Right renal cortex interstitium (tissue), 3 donors: ENCODE results near the gene POLR2J2. TPM values are rescaled to one million over a fixed set of nuclear protein-coding genes. Genes with fewer than 3 reads are reported as not detected.
"Not testable (repeated sequence)": the region's sequence is repeated elsewhere in the genome, so short reads cannot be mapped to it uniquely, and the experiment has no call there.

Source experiments
- DNase-seq, 3 donors: peaks; one replicate each; pipeline ENCODE4 v3.0.0-alpha.2; 2013; ENCODE audit warnings: low read depth in 3 of 3, low spot score in 2 of 3
- polyA plus RNA-seq, 3 donors: library from polyadenylated mRNA; unstranded; fragments of 120-200 nt; gene quantifications; one replicate each; pipeline ENCODE4 v1.2.1, GENCODE V29; 2013; ENCODE audit not compliant: insufficient read length in 3 of 3

Gene POLR2J2
- 1 to 10 TPM in 2 of 3 donors, under 1 TPM in 1; 0.97 to 2.7 (median 1.1) TPM for polyA plus RNA-seq

DNA sequence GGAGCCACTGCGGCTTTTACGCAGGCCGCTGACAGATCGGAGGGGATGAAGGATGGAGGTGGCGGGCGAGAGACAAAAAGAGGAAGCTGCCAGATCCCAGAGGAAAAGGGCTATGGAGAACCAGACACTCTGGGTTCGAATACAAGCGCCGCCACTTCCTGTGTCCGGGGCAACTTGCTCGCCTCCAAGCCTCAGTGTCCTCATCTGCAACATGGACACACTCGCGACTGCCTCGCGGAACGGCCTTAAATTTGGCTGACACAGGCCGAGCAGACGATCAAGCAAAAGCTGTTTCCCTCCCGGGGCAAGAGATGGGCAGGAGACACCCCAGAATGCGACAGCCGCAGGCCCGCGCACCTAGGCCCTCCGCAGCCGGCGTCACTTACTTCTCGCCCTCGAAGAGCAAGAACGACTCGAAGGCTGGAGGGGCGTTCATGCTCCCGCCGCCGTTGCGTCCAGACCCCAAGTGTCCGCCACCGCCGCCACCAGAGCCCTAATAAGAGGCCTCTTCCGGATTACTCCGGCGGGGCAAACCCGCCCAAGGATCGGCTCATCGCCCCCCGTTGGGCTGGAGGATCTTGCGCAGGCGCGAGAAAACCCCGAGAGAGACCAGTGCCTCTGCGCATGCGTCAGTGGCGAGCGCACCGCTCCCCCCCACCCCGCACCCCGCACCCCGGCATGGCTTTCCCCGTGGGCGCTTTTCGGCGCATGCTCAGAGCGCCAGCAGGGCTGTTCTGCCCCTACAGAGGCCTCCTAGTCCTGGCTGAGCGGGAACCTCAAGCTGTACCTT is at the start of gene POLR2J2:
POLR2J2 (minus strand) TSS at position 498 of the 790 bp plus-strand sequence; CDS start at position 436, 62 bp downstream.
- peak in 2 of 3 donors; percentile 19 to 33 for DNase-seq

DNA sequence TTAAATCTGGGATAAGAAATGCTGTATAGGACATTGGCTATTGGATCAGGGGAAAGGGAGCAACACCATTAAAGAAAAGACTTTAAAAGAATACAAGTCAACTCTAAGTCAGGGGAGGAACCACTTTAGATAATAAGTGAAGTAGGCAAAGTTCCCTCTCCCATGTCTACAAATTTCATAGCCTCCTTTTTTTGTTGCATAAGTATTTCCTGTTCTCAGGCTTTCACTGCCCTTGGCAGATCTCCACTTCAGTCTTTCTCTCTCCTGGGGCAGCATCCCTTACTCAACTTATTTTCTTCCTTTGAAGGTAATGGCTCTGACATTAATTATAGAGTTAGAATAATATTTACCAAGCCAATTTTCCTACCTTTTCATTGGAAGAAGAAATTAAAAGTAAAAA is 47.0 kb upstream of the POLR2J2 start:
- DNase-seq, result not testable (repeated sequence)

DNA sequence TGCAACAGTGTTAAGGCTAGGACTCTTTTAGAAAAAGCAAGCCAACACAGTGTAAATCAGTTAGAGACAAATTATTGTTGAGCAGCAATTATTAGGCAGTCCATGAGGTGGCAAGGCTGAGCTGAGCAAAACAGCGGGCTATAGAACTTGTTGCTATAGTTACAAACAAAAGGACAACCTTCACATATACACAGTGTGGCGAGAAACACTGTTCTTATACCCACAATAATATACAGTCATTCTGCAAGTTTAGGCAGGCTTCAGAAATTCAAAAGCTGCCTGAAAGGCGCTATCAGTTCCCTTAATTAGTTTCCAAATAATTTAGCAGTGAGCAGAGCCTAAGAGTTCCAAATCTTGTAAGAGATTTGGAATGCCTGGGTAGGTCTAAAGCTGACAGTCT is 44.3 kb upstream of the POLR2J2 start:
- DNase-seq, result not testable (repeated sequence)

DNA sequence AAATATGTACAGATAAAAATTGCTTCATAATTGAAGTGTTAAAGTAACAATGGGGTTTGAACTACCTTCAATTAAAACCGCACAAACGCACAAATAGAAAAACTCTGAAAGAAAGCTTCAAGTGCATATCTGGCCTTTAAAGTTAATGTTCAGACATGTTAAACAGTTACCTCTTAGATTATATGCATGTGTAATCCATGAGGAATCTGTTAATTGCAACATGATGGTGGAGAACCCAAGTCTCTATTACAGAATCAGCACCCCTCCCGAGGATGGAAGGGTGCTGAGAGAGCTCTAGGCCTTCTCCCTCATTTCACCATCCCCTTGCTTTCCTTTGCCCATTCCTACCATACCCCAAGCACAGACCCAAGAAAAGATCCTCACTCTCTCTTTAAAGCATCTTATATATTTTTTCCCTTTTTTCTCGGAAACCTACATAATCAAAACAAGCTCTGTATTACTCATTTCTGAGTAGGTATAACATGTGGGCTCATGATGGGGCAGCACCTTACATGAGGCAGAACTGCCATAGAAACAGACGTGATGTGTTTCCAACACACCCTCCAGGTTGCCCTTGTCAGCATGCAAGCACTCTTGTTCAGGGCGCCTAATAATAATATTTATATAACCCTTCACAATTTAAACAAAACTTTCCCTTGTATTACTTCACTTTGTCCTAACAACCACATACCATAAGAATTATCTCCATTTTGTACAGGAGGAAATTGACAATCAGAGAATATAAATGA is 43.5 kb upstream of the POLR2J2 start:
- DNase-seq, result not testable (repeated sequence)

DNA sequence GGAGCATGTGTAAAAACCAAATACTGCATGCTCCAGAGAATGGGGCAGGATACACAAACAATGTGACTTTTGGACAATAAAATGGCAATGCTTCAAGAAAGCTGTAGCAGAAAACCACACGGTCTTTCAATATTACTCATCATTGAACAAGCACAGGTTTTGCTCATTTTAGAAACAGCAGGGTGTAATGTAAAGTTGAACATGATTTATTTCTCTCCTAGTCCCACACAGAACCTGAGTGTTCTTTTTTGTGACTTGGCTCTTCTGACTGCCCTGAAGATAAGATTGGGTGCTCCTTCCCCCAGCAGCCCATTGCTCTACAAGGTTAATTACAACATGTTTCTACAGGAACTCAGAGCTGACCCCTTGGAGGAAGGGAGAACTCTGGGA is 42.2 kb upstream of the POLR2J2 start:
- DNase-seq, result not testable (repeated sequence)

DNA sequence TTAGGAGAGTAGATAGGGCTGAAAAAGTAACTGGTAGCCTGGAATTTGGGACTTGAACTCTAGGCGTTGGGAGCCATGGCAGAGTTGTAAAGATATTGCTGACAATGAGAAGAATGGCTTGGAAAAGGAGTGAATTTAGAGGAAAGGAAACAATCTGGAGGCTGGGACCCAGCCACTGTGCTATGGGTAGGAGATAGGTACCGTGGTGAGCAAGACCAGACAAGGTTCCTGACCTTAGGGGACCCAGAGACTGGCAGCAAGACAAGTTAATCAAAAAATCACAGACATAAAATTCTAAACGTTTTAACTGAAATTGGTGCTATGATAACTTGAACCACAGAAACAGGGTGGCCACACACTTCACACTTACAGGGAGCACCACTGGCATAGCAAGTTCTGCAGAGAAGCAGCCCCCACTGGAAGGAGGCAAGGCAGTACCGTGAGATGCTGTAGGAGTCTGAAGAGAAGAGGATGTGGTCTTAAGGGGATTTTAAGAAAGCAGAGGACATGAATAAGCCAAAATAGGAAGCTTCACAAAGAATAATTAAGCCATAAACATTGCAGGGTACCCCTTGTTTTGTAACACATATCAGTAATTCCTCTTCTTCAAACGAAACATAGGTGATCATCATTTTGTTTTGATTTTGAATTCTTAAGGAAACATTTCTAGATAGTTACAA is 41.7 kb upstream of the POLR2J2 start:
- not testable (repeated sequence) for DNase-seq

DNA sequence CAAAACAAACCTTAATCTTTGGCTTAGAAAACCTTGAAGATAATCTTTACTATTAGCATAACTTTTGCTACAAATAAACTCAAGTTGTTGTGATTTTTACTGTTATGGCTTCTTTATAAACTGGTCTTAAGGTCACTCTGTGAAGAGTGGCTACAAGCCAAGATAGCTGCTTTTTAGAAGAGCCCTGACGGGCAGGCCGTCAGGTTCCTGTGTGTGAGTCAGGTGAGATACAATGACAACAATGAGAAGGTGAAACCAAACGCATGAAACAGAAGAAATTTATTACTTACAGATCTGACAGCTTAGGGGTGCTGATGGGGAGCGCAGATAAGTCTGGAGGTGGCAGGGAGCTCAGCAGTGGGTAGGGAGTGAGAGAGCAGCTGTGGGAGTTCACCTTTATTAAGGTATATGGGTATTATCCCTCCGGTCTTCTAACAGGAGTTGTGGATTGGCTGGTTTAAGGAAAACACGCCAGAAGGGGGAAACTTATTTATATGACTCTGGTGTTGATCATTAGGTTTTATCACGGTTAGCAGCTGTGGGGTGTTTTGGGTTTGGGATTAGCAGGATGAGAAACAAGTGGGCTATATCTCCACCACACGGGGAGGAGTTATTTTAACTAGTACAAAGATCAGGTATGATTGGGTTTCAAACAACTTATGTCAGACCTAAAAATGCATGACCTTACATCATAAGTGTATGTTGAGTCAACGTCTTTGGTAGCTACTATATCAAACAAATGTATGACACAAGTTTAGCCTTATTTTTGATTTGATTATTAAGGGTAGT is 27.7 kb upstream of the POLR2J2 start:
- DNase-seq, result not testable (repeated sequence)

DNA sequence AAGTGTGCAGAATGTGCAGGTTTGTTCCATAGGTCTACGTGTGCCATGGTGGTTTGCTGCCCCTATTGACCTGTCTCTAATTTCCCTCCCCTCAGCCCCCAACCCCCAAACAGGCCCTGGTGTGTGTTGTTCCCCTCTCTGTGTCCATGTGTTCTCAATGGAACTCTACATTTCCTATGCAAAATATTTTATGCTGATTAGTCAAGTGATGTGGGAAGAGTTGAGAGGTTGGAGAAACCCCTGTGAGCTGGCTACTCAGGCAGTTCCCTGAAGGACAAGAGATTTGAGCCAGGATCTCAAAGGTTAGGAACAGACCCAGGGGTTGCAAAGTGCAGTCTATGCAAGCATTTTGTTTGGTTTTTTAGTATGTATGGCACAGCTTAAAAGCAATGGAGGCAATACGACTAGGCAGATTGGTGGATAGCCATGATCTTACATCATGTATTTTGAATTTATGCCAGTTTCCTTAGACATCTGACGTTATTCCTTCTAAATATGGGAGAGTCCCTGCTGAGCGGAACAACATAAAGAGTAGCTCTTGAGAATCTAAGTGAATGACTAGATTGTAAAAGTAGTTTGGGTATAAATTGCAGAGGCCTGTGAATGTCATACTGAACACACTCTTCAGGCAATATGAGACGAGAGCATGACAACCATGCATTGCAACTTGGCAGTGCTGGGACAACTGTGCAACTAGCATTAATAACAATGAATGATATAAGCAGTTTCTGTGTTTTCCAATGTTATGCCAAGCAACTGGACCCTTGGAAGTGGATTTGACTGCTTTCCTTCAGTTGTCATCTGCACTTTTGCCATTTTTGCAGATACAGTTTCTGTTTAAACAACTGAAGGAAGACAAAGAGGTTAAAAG is 26.4 kb upstream of the POLR2J2 start:
- not testable (repeated sequence) for DNase-seq

DNA sequence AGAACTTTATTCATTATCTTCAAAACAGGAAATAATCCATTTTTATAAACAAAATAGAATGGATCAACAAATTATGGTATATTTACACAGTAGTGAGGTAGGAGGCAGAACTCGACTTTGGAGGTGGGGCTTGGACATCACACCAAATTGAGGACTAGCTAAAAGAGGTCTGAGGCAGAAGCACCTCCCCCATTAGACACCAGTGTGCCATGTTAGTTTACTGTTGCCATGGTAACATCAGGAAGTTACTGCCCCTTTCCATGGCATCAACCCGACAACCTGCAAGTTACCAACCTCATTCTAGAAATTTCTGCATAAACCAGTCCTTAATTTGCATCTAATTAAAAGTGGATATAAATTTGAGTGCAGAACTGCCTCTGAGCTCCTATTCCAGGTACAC is 24.5 kb upstream of the POLR2J2 start:
- DNase-seq, result not testable (repeated sequence)

DNA sequence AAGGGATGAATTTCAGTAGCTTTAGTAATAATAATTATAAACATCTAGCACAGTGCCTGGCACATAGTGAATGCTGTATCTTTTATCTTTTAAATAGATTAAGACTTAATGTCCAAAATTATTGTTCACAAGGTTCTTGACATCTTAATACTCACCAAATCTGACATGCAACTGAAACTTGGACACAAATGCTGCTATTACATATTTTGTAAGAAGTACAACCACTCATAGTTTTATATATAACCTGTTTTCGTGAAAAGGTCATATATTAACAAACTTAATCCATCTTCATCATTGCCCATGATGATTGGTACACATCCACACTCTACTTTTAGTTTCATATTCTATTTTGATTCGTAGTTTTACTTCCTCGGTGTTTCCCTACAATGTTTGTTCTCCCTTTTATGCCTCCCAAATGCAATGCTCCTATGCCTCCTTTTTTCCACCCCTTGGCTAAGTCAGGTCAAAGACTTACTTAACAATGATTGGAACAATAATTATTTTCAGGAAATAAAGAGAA is 23.6 kb upstream of the POLR2J2 start:
- DNase-seq, result not testable (repeated sequence)

DNA sequence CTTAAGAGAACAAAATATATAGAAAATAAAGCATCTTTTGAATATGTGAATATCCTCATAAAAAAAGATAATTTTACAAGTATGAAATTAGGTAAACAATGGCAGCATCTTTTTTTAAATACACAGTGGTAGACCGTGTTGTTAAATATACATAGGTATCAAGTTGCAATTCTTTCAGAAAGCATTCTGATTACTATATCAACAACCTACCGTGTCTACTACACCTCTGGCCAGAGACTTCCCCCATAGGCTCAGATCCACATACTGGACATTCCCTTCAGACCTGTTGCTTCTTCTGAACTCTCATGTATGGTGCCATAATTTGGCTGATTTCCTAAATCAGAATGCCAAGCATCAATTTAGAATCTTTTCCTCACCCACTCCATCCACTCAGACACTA is 22.5 kb upstream of the POLR2J2 start:
- not testable (repeated sequence) for DNase-seq

DNA sequence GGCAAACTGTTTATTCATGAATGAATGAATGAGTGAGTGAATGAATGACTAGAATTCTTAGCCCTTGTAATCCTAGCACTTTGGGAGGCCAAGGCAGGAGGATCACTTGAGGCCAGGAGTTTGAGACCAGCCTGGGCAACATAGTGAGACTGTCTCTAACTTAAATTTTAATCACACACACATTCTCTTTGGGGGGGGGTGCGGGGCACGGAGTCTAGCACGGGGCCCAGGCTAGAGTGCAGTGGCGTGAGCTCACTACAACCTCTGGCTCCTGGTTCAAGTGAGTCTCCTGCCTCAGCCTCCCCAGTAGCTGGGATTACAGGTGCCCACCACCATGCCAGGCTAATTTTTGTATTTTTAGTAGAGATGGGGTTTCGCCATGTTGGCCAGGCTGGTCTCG is 19.1 kb upstream of the POLR2J2 start:
- DNase-seq, result not testable (repeated sequence)

DNA sequence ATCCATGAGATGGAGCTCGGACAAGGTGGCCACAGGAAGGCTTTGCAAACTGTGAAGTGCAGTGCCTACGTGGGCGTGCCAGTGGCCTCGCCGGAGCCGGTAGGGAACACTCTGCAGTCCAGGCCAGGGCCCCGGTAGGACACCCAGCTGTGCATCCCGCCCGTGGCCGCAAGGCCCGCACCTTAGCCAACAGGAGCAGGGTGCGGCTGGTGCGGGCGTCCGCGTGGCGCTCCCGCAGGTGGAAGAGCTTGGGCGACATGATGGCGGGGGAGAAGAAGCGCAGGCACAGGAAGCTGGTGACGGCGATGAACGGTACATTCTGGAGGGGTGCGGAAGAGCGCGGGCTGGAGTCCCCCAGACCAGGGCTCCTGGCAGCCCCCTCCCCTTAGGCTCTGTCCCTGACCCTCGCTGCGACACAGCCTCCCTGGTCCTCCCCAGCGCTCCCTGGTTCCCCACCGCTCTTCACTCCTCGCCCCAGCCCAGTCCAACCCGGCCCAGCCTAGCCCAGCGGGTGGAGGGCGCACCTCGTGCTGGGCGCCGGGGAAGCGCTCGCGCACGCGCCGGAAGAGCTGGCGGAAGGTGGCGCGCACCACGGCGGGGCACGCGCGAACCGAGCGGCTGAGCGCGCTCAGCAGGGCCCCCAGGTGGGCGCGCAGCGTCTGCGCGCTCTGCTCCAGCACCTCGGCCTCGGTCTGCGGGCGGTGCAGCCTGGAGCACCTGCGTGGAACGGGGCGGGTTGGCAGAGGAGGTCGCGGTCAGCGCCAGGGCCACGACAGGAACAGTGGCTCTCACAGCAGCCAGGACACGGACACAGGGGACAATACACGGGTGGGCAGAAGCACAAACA is 18.2 kb upstream of the POLR2J2 start:
- DNase-seq, result not testable (repeated sequence)

DNA sequence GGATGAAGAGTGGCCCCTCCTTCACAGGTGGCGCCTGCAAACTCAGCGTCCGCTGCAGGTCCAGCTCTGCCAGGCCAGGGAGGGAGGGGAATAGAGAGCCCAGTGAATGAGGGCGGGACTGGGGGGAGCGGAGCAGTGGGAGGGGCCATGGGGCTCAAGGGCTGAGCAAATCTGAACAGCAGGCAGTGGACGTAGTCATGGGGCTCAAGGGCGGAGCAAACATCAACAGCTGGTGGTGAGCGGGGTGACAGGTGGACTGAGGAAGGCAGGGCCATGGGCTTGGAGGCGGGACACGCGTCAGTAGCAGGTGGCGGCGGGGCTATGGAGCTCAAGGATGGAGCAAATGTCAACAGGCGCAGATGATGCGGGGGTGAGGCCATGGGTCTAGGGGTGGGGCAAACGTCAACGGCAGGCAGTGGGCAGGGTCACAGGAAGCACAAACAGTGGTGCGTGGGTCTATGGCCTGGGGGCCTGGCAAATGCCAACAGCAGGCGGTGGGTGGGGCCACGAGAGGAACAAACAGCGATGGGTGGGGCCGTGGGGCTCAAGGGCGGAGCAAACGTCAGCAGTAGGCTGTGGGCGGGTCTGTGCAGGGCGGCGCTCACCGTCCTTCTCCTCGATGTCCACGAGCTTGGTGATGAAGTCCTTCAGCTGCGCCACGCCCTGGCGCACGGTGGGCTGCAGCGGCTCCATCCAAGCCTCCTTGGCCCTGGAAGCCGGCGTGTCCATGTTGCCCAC is 17.0 kb upstream of the POLR2J2 start:
- DNase-seq, result not testable (repeated sequence)

DNA sequence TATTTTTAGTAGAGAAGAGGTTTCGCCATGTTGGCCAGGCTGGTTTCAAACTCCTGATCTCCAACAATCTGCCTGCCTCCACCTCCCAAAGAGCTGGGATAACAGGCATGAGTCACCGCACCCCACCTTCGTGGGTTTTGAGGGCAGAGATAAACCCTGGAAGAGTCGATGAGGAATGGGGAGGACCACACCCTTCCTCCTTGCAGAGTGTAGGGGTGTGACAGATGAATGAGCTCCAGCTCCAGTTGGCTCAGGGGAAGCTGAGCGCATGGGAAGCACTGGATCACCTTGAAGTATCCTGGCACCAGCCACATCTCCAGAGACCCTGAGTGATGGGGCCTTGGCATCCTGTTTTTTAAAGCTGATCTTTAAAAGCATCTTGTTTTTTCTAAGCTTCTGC is 11.1 kb upstream of the POLR2J2 start:
- DNase-seq, result not testable (repeated sequence)

DNA sequence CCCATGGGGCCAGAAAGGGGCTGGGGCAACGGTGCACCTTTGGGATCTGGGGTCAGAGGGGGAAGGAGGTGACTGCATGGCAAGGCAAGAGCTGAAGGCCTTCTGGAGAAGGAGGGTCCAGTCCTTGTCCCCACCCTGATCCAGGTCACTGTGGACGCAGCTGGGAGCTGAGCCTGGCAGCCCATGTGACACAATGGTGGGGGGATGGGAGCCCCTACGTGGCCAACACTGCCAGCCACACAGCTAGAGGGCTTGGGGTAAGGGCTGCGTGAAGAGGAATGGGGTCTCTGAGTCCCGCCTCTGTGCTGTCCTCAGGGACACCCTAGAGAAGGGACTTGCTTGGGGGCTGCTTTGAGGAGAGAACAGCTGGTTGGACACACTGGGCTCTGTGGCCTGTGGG is 9.3 kb upstream of the POLR2J2 start:
- DNase-seq, result not testable (repeated sequence)

DNA sequence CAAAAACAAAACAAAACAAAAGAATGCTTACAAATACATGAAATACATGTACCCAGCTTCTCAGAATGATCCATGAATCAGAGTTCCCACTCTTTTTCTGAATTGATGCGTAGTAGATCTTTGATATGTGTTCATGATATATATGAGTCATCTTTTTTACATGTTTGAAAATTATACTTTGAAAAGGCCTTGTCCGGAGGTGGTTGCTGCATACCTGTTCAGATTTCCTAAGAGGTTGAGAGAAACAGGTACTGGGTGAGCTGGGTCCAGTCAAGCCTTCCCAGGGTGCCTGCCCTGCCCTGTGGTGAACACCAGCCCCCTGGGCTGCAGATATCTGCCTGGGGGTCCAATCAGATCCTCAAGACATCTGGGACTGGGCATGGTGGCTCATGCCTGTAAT is 4.1 kb upstream of the POLR2J2 start:
- not testable (repeated sequence) for DNase-seq
